HG02943 (cell line): ENCODE measurements around the gene PTPMT1.
A peak's percentile ranks its signal among the peaks of the same experiment; 100 is the strongest.
"Not testable (repeated sequence)": the region's sequence is repeated elsewhere in the genome, so short reads cannot be mapped to it uniquely, and the experiment has no call there.

ENCODE experiments used
- ATAC-seq: cut with Tn5 transposase; IDR thresholded peaks from one replicate; pipeline ENCODE4 v1.9.1; 2021; ENCODE audit warnings: mild to moderate bottlenecking, low read depth, moderate library complexity; ENCODE audit not compliant: unreplicated experiment

The PTPMT1 gene

GRCh38 chr11:47545298-47545697 lies 20.1 kb upstream of the PTPMT1 start:
- no peak for ATAC-seq

DNA sequence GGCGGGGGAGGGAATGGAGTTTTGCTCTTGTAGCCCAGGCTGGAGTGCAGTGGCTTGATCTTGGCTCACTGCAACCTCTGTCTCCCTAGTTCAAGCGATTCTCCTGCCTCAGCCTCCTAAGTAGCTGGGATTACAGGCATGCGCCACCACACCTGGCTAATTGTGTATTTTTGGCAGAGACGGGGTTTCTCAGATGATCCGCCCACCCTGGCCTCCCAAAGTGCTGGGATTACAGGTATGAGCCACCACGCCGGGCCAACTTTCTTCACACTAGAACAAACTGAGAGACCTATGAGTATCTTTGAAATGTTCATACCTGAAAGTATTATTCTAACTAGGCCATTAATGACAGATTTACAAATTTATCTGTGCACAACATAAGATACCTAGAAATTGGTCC lies 19.1 kb upstream of the PTPMT1 start:
- ATAC-seq = not testable (repeated sequence)

GRCh38 chr11:47550288-47551047 lies 14.9 kb upstream of the PTPMT1 start:
- no peak for ATAC-seq

DNA sequence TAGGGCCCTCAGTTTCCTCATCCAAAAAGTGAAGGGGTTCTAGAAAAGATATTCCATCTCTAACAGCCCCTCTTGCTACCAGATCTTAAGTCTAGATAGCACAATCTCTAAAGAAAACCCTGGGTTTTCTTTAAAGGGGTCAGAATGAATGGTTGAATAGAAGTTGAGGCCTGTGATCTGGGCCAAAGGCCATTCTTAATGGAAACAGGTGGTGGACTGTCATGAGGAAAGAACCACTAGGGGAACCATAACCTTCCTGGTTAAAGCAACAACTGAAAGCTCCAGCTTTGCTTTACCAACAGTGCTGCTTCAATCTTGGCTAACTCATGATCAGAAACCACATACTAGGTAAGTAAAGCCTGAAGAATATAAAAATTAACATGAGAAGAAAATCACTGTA lies 14.3 kb upstream of the PTPMT1 start:
- no peak for ATAC-seq

- ATAC-seq = peak; percentile 12
Measured at GRCh38 chr11:47552056-47552565, 13.3 kb upstream of the PTPMT1 start.

DNA sequence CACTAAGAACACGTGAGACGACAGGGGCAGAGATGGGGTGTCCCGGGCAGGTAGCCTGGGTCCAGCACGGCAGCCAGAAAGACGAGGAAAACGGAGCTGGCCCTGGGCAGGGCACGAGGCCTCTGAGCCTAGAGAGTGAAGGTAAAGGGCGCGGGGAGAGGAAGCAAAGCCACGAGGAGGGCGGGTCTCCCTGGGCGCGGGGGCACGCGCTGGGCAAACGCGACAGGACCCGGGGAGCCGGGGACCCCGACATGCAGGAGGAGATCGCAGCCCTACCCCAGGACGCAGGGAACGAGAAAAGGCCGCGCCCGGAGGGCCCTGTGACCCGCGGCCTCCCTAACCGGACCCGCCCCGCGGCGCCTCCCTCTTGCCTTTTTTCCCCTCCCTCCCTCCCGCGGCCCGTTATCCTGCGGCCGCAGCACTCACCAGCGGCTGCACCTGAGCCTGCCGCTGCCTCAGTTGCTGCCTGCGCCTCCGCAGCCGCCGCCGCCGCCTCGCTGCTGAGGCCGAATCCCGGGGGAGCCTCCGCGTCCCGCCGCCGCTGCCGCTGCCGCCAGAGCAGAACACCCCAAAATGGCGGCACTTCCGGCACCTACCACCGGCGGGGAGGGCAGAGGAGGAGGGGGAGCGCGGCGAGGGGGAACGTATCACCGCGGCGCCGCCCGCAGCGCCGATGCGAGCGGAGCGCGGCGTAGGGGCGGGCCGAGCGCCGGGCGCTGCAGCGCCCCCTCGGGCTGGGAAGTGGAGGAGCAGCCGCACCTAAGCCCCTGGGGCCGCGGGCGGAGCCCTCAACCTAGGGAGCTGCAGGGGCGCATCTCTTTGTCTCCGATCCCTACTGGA lies 12.6 kb upstream of the PTPMT1 start, which contains the start of gene CELF1:
TSS of gene CELF1 (minus strand) at position 567 of the 840 bp plus-strand sequence. CDS start 53,609 bp downstream, outside the sequence.
- ATAC-seq = peak; percentile 77

DNA sequence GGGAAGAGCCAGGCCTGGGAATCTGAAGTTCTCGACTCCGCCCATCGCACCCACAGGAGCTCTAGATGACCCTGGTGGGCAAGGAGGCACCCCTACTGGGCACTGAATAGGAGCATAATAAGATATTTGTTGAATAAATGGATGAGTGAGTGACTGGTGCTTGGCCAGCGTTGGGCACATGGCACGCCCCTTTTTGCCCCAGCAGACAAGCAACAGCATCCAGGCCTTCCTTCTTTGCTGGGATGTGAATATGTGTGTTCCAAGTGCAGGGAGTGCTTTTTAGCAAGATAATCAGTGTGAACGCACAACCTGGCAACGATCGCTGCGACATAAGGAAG lies 12.0 kb upstream of the PTPMT1 start:
- peak; percentile 29 for ATAC-seq

- not testable (repeated sequence) for ATAC-seq
Measured at GRCh38 chr11:47557004-47557403, 8.4 kb upstream of the PTPMT1 start.

GRCh38 chr11:47558695-47559094 lies 6.7 kb upstream of the PTPMT1 start:
- ATAC-seq = no peak

DNA sequence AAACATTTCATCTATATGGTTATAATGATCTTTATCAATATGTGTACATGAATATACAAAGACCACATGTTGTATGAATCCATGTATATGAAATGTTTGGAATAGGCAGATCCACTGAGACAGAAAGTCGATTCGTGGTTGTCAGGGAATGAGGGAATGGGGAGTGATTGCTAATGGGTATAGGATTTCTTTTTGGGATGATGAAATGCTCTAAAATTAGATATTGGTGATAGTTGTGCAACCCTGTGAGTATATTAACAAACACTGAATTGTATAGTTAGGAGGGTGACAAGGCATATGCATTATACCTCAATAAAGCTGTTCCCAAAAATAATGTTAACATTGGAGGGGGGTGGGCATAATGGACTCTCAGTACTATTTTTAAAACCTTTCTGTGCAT lies 5.0 kb upstream of the PTPMT1 start:
- ATAC-seq = no peak

GRCh38 chr11:47562393-47562792 lies 3.0 kb upstream of the PTPMT1 start:
- ATAC-seq = not testable (repeated sequence)

GRCh38 chr11:47564366-47564765 lies 1.0 kb upstream of the PTPMT1 start:
- not testable (repeated sequence) for ATAC-seq

GRCh38 chr11:47564933-47565339 lies 463 bp upstream of the PTPMT1 start:
- ATAC-seq = no peak

DNA sequence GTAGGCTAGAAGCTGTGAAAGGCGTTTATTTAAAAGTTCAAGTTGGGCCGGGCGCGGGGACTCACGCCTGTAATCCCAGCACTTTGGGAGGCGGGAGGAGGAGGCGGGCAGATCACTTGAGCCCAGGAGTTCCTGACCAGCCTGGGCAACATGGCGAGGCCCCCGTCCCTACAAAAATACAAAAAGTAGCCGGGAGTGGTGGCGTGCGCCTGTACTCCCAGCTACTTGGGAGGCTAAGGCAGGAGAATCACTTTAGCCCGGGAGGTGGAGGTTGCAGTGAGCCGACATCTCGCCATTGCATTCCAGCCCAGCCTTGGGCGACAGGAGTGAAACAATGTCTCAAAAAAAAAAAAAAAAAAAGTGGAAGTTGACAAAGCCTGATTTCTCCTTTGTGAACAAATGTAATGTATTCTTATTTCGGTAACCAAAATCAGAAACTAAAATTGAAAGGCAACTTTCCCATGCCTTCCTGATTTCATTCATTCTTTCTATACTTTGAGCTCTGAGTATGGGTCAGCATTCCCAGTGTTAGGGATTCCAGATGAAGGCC lies 825 bp downstream of the PTPMT1 start:
- ATAC-seq = no peak

GRCh38 chr11:47569646-47570045 lies 4.2 kb downstream of the PTPMT1 start:
- ATAC-seq = no peak

GRCh38 chr11:47570651-47571356 lies 5.4 kb downstream of the PTPMT1 start:
- ATAC-seq = no peak

DNA sequence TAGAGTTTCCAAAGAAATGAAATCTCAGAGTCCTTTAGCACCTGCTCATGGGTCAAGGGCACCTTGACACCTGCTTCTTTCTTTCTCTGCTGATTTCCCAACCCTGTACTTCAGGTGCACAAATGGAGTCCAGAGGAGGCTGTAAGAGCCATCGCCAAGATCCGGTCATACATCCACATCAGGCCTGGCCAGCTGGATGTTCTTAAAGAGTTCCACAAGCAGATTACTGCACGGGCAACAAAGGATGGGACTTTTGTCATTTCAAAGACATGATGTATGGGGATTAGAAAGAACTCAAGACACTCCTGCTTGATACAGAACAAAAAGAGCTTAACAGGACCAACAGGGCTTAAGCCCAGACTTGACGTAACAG lies 5.9 kb downstream of the PTPMT1 start:
- no peak for ATAC-seq

GRCh38 chr11:47571895-47572294 lies 6.5 kb downstream of the PTPMT1 start:
- ATAC-seq = no peak

DNA sequence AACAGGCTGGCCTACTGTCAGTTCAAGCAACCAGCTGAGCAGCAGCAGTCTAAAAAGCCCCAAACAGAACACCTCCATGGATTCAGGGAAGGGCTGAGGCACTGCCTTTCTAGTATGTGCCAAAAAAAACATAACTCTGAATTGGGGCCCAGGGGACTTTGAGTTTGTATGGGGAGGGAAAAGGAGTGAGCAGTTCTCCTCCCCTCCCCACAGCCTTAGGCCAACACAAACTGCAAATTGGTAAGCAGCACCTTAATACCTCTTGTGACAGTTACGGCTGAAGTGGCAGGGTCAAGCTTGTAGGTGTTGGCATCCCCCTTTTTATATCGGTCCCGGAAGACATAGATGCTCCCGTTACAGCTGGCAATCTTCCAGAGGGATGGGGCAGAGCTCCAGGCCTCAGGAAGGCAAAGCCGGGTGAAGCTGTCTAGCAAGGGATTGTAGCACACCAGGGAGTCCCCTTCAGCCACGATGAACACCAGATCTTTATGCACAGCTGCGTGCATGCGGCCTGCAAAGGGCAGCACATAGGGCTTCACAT lies 7.4 kb downstream of the PTPMT1 start:
- ATAC-seq = no peak

GRCh38 chr11:47573321-47573720 lies 7.9 kb downstream of the PTPMT1 start:
- no peak for ATAC-seq
